GM19035 (cell line): Measurements from ENCODE around the gene PDSS2.
"Not testable (repeated sequence)": the region's sequence is repeated elsewhere in the genome, so short reads cannot be mapped to it uniquely, and the experiment has no call there.

Experiments
- ATAC-seq: cut with Tn5 transposase; IDR thresholded peaks from one replicate; pipeline ENCODE4 v1.9.1; 2021; ENCODE audit not compliant: unreplicated experiment

Gene PDSS2

DNA sequence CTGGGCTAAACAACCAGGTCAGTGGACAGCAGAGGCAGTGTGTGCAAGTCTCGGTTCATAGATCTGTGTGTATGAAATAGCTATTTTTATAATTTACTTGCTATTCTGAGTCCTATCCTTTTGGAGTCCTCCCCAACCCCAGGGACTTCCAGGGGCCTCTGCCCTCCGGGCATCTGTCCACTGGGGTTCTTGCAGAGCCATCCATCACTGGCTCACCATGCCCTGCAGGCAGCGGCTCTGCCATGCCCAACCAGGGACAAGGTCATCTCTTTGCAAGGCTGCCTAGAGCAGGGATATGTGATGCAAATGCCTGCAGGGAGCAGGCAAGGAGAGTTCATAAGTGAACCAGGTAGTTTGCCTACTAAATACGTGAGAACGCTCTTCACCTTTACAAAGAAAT lies 333.6 kb downstream of the PDSS2 start:
- ATAC-seq: no peak

DNA sequence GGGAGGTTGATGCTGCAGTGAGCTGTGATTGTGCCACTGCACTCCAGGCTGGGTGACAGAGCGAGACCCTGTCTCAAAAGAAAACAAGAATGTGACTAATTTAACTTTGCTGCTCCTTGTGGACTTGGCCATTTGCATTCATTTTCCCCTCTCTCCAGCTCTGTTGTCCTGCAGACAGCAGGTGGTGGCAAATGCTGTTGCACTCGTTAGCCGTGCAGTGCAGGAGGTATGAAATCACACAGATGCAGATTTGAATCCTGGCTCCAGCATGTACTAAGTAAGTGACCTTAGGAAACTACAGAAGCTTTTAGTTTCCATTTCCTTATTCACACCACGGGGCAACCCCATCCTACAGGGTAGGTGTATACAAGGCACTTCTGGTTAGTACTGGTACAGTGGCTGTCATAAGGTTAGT lies 334.4 kb downstream of the PDSS2 start:
- ATAC-seq: no peak

DNA sequence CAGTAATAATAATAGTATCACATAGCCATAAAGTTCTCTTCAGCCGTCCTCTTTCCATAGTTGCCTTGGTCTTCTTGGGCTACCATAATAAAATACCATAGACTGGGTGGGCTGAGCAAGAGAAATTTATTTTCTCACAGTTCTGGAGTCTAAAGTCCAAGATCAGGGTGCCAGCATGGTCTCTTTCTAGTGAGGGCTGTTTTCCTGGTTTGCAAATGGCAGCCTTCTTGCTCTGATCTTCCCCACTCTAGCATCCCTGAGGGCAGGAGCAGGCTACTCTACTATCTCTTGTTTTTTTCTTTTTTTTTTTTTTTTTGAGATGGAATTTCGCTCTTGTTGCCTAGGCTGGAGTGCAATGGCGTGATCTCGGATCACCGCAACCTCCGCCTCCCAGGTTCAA lies 335.9 kb downstream of the PDSS2 start:
- ATAC-seq: no peak

DNA sequence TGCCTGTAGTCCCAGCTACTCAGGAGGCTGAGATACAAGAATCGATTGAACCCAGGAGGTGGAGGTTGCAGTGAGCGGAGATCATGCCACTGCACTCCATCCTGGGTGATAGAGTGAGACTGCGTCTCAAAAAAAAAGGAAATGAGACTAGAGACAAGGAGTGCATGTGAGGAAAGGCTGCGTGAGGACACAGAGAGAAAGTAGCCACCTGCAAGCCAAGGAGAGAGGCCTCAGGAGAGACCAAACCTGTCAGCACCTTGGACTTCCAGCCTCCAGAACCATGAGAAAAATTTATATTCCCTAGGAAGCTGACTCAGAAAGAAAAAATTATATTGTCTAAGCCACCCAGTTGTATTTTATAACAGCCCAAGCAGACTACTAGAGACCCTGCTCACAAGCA lies 336.6 kb downstream of the PDSS2 start:
- ATAC-seq: no peak

DNA sequence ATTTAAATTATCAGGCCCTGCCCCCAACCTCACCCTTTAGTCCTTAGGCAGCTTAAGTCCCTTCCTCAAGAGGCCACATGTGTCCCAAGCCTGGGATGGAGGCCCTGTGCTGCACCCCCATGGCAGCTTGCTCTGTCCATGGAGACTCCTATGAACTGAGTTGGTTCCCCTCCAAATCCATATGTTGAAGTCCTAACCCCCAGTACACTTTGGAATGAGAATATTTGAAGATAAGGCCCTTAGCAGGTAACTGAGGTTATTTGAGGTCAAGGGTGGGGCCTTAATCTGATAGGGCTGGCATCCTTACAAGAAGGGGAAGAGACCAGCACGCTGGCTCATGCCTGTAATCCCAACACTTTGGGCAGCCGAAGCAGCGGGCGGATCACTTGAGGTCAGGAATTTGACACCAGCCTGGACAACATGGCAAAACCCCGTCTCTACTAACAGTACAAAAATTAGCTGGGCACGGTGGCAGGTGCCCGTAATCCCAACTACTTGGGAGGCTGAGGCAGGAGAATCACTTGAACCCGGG lies 337.3 kb downstream of the PDSS2 start:
- no peak for ATAC-seq

DNA sequence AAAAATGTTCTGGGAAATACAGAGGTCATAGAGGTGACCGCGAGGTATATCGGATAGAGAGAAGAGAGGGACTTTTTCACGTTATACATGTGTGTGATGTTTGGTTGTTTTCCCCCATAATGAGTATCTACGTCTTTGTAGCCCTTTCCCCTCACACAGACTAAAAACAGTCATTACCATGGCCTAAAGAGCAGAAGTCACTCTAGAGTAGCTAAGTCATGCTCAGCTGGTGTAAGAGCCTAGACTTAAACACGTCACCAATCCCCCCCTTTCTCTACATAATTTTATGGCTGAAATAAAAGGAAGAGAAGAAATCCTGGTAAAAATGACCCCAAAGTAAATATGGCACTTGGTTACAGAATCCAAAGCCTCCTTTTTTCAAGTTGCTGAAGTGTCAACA lies 338.1 kb downstream of the PDSS2 start:
- ATAC-seq: no peak

- ATAC-seq: no peak
Measured at GRCh38 chr6:107120404-107120803, 339.0 kb downstream of the PDSS2 start.

DNA sequence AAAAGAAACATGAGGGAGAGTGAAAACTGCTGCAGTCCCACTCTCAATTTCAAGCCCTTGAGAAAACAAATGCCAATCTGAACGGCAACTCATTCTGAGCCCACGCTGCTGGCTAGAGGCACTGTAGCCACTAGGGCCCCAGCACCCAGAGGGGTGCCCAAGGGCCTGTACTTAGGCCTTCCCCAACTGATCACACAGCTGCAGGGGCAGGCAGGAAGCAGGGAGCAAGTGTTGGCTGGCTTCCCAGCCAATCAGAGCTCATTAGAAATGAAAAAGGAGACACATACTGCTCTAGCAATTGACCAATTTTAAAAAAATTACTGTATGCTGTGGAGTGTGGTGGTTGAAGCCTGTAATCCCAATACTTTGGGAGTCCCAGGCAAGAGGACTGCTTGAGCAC lies 340.4 kb downstream of the PDSS2 start:
- ATAC-seq: no peak

DNA sequence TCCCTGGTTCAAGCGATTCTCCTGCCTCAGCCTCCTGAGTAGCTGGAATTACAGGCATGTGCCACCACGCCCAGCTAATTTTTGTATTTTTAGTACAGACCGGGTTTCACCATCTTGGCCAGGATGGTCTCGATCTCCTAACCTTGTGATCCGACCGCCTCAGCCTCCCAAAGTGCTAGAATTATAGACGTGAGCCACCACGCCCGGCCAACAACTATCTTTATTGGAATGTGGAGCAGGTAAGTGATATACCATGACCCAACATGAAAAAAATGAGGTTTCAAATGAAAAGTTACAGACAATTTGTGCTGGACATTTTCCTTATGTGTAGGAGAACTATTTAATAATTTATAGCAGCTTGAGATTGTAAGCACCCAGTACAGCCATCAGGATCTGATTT lies 340.8 kb downstream of the PDSS2 start:
- ATAC-seq: not testable (repeated sequence)

DNA sequence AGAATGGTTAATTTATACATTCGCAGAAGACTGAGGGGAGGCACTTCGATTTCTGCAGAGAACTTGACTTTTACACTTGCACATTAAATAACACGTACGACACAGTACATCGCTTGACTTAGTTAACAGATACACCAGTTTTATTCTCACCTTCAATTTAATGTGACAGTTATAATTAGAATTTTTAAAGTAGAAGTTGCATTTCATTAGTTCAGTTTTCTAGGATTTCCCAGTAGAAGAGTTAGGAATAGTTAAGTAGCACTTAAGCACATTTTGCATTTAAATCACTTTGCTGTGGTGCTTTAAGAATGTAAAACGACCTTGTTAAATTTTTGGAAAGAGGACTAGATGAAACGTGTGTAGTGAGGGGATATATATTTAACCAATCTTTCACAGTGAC lies 342.4 kb downstream of the PDSS2 start:
- ATAC-seq: no peak

DNA sequence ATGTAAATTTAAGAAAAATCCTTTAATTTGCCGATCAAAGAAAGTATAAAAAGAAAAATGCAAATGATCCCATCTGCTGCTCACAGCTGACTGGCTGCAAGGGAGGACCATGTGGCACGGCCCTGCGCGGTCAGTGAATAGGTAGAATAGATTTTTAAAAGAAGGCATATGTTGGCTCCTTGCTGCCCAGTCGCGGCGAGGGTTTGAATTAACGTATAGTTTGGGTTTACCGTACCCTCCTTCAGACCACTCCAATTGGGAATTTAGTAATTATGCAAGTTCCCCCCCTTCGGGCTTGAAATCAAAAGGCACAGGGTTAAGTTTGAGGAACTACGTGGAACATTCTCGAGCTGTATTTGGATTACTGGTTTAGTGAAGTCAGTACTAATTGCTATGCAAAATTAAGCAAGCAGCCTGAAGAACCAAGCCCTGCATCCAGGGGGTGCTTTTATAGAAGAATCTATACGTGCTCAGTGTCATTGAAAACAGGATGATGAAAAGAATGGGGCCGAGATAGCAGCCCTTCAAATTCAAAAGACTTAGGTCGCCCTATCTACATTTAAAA lies 343.0 kb downstream of the PDSS2 start:
- ATAC-seq: no peak

DNA sequence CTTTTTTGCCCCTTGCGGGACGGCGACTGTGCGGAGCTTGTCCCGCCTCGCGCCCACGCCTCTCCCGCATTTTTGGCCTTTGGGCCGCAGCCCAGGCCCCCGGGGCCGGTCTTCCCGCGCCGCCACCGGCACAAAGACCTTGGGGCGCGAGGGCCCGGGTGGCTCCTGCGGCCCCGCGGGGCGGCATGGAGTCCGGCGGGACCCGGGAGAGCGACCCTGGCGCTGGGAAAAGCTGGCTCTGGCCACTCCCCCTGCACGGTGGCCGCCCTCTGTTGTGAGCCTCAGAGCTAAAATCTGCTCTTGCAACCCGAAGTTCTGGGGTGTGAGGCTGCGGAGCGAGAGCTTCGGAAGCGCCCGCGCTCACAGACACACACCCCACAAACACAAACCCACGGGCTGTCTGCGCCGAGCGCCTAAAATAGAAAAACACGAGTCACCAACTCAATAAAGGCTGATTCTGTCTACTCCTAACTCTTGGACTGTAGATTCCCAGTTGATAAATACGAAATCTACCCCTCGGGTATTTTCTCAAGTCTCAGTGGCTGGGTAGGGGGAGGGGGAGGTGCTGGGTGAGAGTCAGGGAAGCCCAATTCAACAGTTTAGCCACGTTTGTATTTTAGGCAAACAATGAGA lies 343.6 kb downstream of the PDSS2 start:
- ATAC-seq: peak; percentile 14

DNA sequence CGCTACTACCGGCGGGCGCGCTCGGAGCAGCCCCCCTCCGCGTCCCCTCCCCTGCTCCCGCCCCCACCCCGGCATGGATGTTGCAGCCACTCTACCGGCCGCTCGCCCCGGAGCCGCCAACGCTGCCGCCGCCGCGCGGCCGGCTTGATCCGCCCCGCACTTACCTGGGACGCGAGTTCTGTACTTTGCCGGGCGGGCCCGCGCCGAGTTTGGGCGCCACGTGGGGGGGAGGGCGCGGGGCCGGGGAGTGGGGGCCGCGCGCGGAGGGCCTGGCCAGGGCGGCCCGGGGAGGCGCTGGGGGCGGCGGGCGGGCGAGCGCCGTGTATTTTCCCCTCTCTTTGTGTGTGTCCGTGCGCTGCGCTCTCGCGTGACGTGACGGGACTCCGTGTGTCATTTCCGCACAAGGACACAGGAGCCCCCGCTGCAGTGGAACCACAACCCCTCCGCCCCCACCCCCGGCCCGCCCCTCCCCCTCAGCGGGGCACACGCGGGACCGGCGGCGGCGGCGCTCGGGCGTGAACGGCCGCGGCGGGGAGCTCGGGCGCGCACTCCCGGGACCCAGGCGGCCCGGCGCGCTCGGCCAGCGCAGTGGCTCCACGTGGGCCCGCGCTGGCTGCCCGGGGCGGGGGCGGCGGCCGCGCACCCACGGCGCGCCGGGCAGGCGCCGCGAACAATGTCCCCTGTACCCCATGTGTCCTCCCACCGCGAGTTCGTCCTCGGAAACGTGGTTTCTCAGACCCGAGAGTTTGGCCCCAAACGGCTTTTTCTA lies 344.3 kb downstream of the PDSS2 start, which contains the start of gene BEND3:
TSS of gene BEND3 (minus strand) at position 590 of the 769 bp plus-strand sequence. CDS start 16,230 bp downstream, outside the sequence.
- peak; percentile 35 for ATAC-seq

- ATAC-seq: peak; percentile 61
Measured at GRCh38 chr6:107114213-107114925, 345.0 kb downstream of the PDSS2 start.

- no peak for ATAC-seq
Measured at GRCh38 chr6:107110200-107110599, 349.2 kb downstream of the PDSS2 start.

- no peak for ATAC-seq
Measured at GRCh38 chr6:107108201-107108890, 351.0 kb downstream of the PDSS2 start.

DNA sequence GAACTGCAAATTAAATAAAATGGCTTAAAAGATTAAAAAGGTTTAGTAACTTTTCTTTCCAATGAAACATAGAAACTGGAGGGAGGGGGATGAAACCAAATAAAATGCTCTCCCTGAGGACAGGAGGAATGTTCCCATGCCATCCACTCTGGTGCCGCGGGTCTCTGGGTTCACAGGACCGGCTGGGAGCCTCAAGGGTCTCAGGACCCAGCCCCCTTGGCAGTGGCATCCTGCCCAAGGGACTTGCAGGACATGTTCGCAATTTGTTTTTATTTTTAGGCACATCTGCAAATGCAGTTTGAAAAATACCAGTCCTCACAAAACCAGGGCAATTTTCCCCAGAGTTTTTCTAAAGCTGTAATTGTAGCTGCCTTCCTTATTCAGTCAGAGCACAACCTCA lies 351.6 kb downstream of the PDSS2 start:
- ATAC-seq: no peak

DNA sequence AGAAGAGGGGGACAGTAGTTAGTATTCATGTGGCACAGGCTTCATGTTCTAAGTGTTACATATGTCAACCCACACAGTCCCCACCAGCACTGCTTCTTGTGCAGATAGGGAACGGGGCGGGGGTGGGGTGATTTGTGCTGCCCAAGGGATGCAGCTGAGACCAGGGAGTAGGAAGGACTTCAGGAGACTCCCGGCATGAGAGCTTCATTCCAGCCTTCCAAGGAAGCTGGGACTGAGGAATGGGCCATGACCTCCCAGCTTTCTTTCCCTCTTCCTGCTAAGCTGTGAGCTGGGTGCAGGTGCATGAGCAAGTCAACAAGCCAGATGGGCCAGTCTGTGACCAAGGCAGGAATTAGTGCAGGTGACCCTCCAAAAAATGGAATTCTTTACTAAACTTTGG lies 353.2 kb downstream of the PDSS2 start:
- ATAC-seq: no peak

GRCh38 chr6:107105511-107106116 lies 353.8 kb downstream of the PDSS2 start:
- ATAC-seq: no peak

DNA sequence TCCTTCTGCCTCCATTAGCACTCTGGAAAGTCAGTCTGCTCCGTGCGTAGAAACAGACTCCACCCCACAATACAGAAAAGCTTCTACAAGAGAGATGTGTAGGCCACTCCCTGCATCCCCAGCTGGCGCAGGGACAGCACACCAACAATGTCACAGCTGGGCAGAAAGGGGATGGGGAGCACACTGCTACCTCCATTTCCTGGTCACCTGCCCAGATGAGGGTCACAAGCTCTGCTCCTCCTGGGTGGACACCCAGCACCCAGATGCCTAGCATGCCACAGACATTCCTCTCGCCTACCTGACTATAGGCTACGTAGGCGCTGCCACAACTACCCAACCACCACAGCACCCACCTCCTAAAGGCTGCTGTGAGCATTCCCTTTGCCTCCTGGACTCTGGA lies 356.3 kb downstream of the PDSS2 start:
- ATAC-seq: no peak
